Epidermal melanocyte (primary cell): ENCODE measurements around the gene LIG1.
A peak's percentile ranks its signal among the peaks of the same experiment; 100 is the strongest.
"Not testable (repeated sequence)": the region's sequence is repeated elsewhere in the genome, so short reads cannot be mapped to it uniquely, and the experiment has no call there.

ENCODE experiments used
- DNase-seq: peaks from one replicate; pipeline ENCODE4 v3.0.0; 2011; ENCODE audit warnings: low spot score; ENCODE audit not compliant: insufficient read length

The LIG1 gene

GRCh38 chr19:48121909-48122371 is 48.2 kb downstream of the LIG1 start:
- DNase-seq, result peak; percentile 89

GRCh38 chr19:48121066-48121465 is 49.1 kb downstream of the LIG1 start:
- DNase-seq, result no peak

GRCh38 chr19:48120505-48120904 is 49.6 kb downstream of the LIG1 start:
- DNase-seq, result no peak

GRCh38 chr19:48118131-48118517 is 52.0 kb downstream of the LIG1 start:
- no peak for DNase-seq

GRCh38 chr19:48117515-48118130 is 52.5 kb downstream of the LIG1 start:
- no peak for DNase-seq

GRCh38 chr19:48113190-48113917 is 56.8 kb downstream of the LIG1 start:
- DNase-seq, result no peak

GRCh38 chr19:48111280-48111679 is 58.9 kb downstream of the LIG1 start:
- no peak for DNase-seq

- DNase-seq, result peak; percentile 93
These were observed 59.7 kb downstream of the LIG1 start, which contains the start of gene PLA2G4C for GRCh38 chr19:48110350-48110966. PLA2G4C (minus strand) TSS chr19:48110817; CDS start chr19:48106529, 4,288 bp downstream.

- DNase-seq, result no peak
These were observed 61.0 kb downstream of the LIG1 start for GRCh38 chr19:48108997-48109782.

GRCh38 chr19:48103922-48104321 is 66.2 kb downstream of the LIG1 start:
- DNase-seq, result no peak

- DNase-seq, result peak; percentile 63
These were observed 67.0 kb downstream of the LIG1 start for GRCh38 chr19:48102870-48103751.

- no peak for DNase-seq
These were observed 74.5 kb downstream of the LIG1 start for GRCh38 chr19:48095612-48096175.

GRCh38 chr19:48094855-48095203 is 75.3 kb downstream of the LIG1 start:
- DNase-seq, result no peak

- DNase-seq, result no peak
These were observed 75.9 kb downstream of the LIG1 start for GRCh38 chr19:48094129-48094854.

GRCh38 chr19:48091111-48091718 is 78.9 kb downstream of the LIG1 start:
- DNase-seq, result not testable (repeated sequence)

GRCh38 chr19:48090281-48090802 is 79.8 kb downstream of the LIG1 start:
- DNase-seq, result no peak

GRCh38 chr19:48088991-48089390 is 81.2 kb downstream of the LIG1 start:
- not testable (repeated sequence) for DNase-seq

GRCh38 chr19:48085904-48086864 is 84.0 kb downstream of the LIG1 start:
- DNase-seq, result no peak
